ENCODE results near the gene KCNF1. TPM values are rescaled to one million over a fixed set of nuclear protein-coding genes. Genes with fewer than 3 reads are reported as not detected.

Gene KCNF1
- polyA plus RNA-seq, 1 donor from 2014 or later, result 11.4 TPM

DNA sequence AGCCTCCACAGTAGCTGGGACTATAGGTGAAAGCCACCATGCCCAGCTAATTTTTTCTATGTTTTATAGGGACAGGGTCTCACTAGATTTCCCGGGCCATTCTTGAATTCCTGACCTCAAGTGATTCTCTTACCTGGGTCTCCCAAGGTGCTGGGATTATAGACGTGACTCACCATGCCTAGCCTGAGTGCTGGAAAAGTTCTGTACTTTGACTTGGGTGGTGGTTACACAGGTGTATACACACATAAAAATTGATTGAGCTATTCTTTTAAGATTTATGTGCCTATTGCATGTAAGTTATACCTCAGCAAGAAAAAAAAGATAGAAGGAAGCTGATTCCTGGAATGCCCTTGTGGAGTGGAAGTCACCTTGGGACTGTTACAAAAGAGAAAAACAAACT is 34.8 kb upstream of the KCNF1 start:
- no peak overlapping the region for H3K4me2 ChIP-seq (ENCODE audit: low read length)
- H3K36me3 ChIP-seq (ENCODE audit: insufficient read depth, low read length), result no peaks in the 10 kb centered on the region
- H3K9me3 ChIP-seq (ENCODE audit: low read length), result peaks cover 3% of the 10 kb centered on the region
- no peak for TF ChIP-seq MXI1 (conservative IDR thresholded peaks at IDR 0.05; ENCODE audit: poor library complexity, severe bottlenecking)
- TF ChIP-seq RAD21 (conservative IDR thresholded peaks at IDR 0.05), result no peak
- TF ChIP-seq, protein P1, sequence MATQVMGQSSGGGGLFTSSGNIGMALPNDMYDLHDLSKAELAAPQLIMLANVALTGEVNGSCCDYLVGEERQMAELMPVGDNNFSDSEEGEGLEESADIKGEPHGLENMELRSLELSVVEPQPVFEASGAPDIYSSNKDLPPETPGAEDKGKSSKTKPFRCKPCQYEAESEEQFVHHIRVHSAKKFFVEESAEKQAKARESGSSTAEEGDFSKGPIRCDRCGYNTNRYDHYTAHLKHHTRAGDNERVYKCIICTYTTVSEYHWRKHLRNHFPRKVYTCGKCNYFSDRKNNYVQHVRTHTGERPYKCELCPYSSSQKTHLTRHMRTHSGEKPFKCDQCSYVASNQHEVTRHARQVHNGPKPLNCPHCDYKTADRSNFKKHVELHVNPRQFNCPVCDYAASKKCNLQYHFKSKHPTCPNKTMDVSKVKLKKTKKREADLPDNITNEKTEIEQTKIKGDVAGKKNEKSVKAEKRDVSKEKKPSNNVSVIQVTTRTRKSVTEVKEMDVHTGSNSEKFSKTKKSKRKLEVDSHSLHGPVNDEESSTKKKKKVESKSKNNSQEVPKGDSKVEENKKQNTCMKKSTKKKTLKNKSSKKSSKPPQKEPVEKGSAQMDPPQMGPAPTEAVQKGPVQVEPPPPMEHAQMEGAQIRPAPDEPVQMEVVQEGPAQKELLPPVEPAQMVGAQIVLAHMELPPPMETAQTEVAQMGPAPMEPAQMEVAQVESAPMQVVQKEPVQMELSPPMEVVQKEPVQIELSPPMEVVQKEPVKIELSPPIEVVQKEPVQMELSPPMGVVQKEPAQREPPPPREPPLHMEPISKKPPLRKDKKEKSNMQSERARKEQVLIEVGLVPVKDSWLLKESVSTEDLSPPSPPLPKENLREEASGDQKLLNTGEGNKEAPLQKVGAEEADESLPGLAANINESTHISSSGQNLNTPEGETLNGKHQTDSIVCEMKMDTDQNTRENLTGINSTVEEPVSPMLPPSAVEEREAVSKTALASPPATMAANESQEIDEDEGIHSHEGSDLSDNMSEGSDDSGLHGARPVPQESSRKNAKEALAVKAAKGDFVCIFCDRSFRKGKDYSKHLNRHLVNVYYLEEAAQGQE (IDR thresholded peaks at IDR 0.05; ENCODE audit: borderline replicate concordance), result no peak
- no peak for TF ChIP-seq EP300 (conservative IDR thresholded peaks at IDR 0.05; ENCODE audit: poor library complexity, severe bottlenecking)
- TF ChIP-seq POLR2AphosphoS5 (IDR thresholded peaks at IDR 0.05), result no peak
- TF ChIP-seq SMC3 (conservative IDR thresholded peaks at IDR 0.05; ENCODE audit: poor library complexity), result no peak
- TF ChIP-seq TAF1 (IDR thresholded peaks at IDR 0.05; ENCODE audit: low read depth), result no peak
- TF ChIP-seq, protein P2, sequence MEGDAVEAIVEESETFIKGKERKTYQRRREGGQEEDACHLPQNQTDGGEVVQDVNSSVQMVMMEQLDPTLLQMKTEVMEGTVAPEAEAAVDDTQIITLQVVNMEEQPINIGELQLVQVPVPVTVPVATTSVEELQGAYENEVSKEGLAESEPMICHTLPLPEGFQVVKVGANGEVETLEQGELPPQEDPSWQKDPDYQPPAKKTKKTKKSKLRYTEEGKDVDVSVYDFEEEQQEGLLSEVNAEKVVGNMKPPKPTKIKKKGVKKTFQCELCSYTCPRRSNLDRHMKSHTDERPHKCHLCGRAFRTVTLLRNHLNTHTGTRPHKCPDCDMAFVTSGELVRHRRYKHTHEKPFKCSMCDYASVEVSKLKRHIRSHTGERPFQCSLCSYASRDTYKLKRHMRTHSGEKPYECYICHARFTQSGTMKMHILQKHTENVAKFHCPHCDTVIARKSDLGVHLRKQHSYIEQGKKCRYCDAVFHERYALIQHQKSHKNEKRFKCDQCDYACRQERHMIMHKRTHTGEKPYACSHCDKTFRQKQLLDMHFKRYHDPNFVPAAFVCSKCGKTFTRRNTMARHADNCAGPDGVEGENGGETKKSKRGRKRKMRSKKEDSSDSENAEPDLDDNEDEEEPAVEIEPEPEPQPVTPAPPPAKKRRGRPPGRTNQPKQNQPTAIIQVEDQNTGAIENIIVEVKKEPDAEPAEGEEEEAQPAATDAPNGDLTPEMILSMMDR (IDR thresholded peaks at IDR 0.05; ENCODE audit: poor library complexity, severe bottlenecking), result no peak
- TF ChIP-seq EZH2 (IDR thresholded peaks at IDR 0.05; ENCODE audit: borderline replicate concordance, insufficient read depth, low read length, poor library complexity, severe bottlenecking), result no peak
- no peaks in the 10 kb centered on the region for H3K9me2 ChIP-seq (ENCODE audit: insufficient read depth, low read length)
- H3K9ac ChIP-seq (ENCODE audit: low read length), result no peak overlapping the region
- no peaks in the 10 kb centered on the region for H3F3A ChIP-seq (ENCODE audit: insufficient read depth, low read length, poor library complexity, severe bottlenecking)
- no peak overlapping the region for H3K27ac ChIP-seq (ENCODE audit: low read length)
- H2AFZ ChIP-seq (ENCODE audit: low read depth, low read length), result no peak overlapping the region
- no peak overlapping the region for H3K4me3 ChIP-seq (ENCODE audit: low read length)
- no peaks in the 10 kb centered on the region for H4K20me1 ChIP-seq (ENCODE audit: insufficient read depth)
- H3K79me2 ChIP-seq (replicated peaks; ENCODE audit: insufficient read depth, low read length), result no peaks in the 10 kb centered on the region
- no peaks in the 10 kb centered on the region for H3K27me3 ChIP-seq (ENCODE audit: insufficient read depth, low read depth, low read length)

DNA sequence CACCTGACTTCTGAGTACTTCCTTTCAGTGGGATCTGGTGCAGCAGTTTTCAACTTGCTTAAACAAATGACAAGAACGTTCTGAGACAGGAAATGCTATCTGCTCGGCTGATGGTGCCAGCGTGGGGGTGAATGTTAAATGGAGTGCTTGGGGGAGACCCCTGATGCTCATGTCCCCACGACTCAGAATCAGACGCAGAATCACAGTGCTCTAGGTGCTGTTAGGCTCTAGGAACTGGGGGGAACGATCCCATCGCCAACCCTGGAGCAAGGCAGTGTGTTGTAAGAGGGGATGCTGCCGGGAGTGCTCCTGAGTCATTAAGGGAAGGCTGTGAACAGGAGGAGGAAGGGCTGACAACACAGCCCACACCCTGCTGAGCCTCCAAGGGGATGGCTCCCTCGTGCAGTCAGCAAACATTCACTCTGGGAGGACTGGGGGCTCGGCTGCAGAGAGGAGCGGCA is 34.1 kb upstream of the KCNF1 start:
- Histone ChIP-seq H3K9me2 (ENCODE audit: insufficient read depth, low read length) (no peaks in the 10 kb centered on the region), H3K27ac (ENCODE audit: low read length) (no peak overlapping the region), H3K79me2 (replicated peaks; ENCODE audit: insufficient read depth, low read length) (no peaks in the 10 kb centered on the region), H3F3A (ENCODE audit: insufficient read depth, low read length, poor library complexity, severe bottlenecking) (no peaks in the 10 kb centered on the region), H3K27me3 (ENCODE audit: insufficient read depth, low read depth, low read length) (no peaks in the 10 kb centered on the region), H3K36me3 (ENCODE audit: insufficient read depth, low read length) (no peaks in the 10 kb centered on the region), H4K20me1 (ENCODE audit: insufficient read depth) (no peaks in the 10 kb centered on the region), H3K4me3 (ENCODE audit: low read length) (no peak overlapping the region), H3K9ac (ENCODE audit: low read length) (no peak overlapping the region), H2AFZ (ENCODE audit: low read depth, low read length) (no peak overlapping the region), H3K4me2 (ENCODE audit: low read length) (no peak overlapping the region), H3K9me3 (ENCODE audit: low read length) (no peaks in the 10 kb centered on the region)
- TF ChIP-seq EP300 (conservative IDR thresholded peaks at IDR 0.05; ENCODE audit: poor library complexity, severe bottlenecking) (no peak), TAF1 (IDR thresholded peaks at IDR 0.05; ENCODE audit: low read depth) (no peak), RAD21 (conservative IDR thresholded peaks at IDR 0.05) (no peak), SMC3 (conservative IDR thresholded peaks at IDR 0.05; ENCODE audit: poor library complexity) (no peak), POLR2AphosphoS5 (IDR thresholded peaks at IDR 0.05) (no peak), EZH2 (IDR thresholded peaks at IDR 0.05; ENCODE audit: borderline replicate concordance, insufficient read depth, low read length, poor library complexity, severe bottlenecking) (no peak), MXI1 (conservative IDR thresholded peaks at IDR 0.05; ENCODE audit: poor library complexity, severe bottlenecking) (no peak)
- TF ChIP-seq, protein P2 (IDR thresholded peaks at IDR 0.05; ENCODE audit: poor library complexity, severe bottlenecking), result no peak
- TF ChIP-seq, protein P1 (IDR thresholded peaks at IDR 0.05; ENCODE audit: borderline replicate concordance), result no peak
